HG03135 (cell line): ENCODE measurements around the gene LPCAT1.

Experiments
- ATAC-seq: cut with Tn5 transposase; IDR thresholded peaks from one replicate; pipeline ENCODE4 v1.9.1; 2021; ENCODE audit warnings: mild to moderate bottlenecking, moderate library complexity; ENCODE audit not compliant: unreplicated experiment

The LPCAT1 gene

DNA sequence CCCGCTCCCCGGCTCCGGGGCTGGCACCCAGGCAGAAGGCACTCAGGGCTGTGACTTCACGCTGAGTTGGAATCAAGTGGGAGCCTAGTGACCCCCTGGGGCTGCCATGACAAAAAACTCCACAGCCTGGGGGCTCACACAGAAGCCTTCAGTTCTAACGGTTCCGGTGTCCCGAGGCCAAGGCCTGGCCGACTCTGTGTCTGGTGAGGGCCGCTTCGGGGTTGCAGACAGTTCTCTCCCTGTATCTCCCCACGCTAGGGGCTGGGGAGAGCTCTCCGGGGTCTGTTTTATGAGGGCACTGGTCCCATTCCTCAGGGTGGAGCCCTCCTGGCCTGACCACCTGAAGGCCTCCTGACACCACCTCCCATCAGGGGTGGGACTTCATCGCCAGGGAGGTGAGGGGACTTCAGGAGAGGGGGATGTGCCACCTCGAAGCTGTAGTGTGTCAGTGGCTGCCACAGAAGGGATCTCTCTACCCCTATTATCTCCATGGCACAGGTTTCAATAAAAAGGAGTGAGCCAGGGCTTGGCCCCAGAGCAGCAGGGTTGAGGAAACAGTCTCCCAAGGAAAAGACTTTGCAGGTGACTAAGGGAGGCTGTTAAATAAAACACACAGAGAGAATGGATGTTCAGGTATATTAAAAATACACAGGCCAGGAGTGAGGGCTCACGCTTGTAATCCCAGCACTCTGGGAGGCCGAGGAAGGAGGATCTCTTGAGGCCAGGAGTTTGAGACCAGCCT is 77.0 kb downstream of the LPCAT1 start:
- no peak for ATAC-seq

DNA sequence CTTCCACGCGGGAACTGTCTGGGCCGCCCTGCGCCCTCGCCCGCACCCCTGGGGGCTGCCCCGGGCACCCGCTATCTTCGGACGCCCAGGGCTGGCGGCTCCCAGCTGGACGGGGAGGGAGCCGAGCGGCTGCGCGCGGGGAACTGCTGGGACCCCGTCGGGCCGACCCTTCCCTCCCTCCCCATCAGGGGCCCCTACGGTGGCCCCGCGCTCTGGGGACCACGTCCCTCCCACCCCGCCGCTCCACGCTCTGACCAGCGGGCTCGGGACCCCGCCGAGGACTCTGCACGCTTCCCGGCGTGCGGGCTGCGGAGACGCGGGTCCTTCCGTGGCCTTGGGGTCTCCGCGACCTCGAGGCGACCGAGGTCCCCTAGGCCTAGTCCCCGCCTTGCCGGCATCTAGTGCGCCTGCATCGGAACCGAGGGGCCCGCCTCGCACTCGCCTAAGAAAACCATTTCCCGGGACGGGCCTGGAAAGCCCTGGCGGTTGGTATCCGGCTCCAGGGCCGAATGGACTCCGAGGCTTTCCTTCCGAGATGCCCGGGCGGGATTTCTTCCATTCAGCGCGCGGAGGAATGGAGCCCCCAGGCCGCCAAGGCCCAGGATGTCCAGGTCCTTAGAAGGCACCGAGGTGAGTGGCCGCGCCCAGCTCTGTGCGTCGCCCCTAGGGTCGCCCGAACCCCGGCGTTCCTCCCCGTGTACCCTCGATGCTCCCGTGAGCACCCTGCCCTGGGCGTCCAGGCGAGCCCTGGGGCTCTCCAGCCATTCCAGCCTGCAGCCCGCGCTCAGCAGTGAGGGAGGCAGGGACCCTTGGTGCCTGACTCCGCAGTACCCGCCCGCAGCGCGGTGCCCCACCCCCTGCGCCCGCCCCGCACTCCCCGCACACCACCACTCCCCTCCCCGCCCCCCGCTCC is 77.8 kb downstream of the LPCAT1 start:
- no peak for ATAC-seq

DNA sequence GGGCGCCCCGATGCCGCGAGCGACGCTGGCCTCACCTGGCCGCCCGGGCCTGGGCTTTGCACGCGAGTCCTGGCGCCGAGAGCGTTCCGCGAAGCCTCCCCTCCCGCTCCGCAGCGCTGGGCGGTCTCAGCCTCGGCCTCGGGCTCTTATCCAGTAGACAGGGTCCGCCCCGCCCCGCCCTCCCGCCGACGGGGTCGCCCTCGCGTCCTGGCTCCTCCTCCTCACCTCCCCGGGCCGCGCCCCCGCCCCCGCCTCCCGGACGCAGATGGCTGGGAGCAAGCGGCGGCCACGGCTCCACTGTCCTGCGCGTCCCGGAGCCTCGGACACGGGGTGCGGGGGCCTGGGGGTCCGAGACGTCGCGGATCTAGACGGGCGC is 78.5 kb downstream of the LPCAT1 start, which contains the start of gene SLC6A3:
SLC6A3 (minus strand) TSS at position 128 of the 376 bp plus-strand sequence. CDS start 2,243 bp downstream, outside the sequence.
- no peak for ATAC-seq

DNA sequence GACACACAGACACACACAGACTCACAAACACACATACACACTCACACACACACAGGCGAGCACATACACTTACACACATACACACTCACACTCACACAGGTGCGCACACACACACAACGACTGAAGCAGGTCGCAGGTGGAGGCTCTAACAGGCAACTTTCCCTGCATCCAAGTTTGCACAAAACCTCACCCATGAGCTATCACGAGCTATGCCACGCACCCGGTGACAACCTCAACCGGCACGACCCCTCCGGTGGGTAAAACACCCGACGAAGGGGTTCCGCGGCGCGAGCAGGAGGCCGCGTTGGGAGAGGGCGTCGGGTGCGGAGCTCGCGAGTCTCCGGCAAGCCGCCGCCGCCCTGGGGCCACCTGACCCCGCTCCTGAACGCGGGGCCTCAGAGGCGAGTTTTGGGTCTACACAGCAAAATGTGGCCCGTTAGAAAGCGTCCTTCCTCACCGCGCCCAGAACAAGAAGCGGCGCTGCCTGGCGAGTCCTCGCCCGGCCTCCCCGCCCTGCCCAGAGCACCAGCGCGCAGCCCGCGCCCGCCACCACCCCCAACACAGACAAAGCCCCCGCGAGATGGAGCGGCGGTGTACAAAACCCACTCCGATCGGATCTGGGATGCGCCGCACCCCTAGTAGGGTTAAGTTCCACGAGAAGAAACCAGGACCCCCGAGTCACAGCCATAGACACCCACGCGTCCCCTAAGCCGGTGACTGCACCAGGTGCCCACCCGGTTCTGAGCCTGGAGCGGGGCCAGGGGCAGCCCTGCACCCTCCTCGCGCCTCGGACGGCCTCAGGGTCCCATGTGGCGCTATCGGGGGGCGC is 79.2 kb downstream of the LPCAT1 start:
- ATAC-seq, result no peak

DNA sequence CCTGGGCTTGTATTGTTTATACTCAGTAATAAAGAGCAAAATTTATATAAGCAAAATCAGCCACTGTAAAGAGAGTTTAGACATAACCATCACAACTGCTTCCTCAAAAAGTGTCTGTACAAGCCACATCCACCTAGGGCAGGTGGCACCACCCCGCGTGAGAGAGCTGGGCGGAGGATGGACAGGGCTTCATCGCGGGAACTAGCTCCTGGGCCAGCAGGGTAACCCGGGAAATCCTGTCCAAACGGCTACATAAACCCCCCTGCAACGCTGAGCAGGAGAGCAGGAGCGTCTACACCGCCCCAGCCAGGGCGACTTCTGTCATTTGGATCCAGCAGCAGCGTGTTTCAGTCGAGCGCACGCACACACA is 79.8 kb downstream of the LPCAT1 start:
- no peak for ATAC-seq

DNA sequence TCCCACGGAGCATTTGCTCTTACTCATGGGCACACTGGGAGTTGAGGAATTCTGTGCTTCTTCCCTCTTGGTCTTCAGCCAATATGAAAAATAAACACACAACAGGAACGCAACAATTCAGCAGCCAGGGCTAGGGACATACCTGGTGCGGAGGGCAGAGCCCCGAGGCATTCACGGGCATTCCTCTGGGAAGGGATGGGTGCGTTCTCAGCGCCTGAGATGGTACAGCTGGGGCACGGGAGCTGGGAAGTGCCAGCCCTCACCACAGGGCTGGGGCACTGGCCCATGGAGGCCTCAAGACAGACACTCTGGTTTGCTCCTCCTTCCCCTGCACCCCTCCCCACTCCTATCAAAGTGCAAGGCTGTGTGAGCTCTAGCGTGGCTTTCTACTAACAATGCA is 80.6 kb downstream of the LPCAT1 start:
- no peak for ATAC-seq

DNA sequence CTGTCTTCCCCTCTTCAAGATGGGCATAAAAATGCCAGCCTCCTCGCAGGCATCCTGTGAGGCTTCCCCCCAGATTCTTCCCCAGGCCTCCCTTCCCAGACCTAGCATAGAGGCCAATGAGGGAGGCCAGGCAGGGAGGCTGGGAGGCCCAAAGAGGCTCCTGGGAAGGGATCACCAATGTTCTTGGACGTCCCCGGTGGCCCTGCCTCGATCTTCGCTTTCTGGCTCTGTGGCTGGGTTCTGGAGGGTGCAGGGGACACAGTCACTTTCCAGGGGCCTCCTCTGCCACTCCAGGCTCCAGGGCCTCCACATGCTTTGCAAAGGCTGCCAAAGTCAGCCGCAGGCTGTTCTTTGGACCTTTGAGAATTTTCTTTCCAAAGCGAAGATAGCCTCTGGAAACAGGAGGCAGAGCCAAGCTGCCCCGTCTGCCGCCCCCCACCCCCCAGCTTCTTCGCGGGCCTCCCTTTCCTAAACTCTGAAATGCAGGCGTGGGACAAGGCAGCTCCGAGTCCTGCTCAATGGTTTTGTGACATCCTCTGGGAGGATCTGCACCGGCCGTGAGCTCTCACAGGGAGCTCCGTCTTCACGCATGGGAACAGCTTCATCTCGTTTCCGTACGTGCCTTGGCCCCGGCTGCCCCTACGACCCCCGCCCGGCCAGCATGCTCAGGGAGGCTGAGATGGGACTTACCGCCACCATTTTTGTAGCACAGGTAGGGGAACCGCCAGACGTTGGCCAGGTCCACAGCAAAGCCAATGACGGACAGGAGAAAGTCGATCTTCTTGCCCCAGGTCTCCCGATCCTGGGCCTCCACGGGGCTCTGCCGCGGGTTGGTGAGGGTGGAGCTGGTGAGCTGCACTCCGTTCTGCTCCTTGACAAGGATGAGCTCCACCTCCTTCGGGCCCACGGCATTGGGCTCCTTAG is 81.3 kb downstream of the LPCAT1 start:
- ATAC-seq, result no peak

DNA sequence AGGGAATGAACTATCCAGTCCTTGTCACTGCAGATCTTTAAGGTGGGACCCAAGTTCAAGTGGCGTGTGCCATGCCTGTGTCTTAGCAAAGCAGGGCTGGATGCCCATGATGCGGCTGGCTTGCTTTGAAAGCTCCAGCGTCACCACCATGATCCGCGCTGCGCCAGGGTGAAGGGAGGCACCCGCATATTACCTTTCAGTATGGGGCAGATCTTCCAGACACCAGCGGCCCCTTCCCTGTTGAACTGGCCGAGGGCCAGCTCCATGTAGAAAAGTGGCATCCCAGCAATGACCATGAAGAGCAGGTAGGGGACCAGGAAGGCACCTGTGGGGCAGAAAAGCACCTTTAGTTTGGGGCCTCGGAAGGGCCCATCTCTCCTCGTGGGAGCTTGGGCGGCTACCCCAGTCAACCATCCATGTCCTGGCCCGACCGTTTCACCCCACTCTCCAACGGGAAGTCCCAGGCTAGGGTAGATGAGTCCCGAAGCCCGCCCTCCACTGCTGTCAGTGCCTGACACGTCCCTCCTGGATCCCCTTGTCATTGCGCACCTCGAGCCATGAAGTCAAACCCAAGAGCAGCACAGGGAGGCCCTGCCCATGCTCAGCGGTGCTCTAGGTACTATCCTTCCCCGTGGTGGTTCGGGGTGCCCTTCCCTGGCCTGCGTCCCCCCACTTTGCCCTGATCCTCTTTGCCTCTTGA is 82.4 kb downstream of the LPCAT1 start:
- no peak for ATAC-seq

DNA sequence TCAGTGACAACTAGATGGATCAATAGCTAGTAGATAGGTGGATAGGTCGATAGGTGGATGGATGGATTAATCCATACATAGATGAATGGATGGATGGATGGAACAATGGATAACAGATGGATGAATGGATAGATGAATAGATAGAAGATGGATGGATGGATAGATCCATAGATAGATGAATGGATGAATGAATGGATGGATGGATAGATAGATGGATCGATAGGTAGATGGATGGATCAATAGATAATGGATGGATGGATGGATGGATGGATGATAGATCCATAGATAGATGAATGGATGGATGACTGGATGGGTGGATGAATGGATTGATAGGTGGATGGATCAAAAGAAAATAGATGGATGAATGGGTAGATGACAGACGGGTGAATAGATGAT is 83.7 kb downstream of the LPCAT1 start:
- no peak for ATAC-seq

DNA sequence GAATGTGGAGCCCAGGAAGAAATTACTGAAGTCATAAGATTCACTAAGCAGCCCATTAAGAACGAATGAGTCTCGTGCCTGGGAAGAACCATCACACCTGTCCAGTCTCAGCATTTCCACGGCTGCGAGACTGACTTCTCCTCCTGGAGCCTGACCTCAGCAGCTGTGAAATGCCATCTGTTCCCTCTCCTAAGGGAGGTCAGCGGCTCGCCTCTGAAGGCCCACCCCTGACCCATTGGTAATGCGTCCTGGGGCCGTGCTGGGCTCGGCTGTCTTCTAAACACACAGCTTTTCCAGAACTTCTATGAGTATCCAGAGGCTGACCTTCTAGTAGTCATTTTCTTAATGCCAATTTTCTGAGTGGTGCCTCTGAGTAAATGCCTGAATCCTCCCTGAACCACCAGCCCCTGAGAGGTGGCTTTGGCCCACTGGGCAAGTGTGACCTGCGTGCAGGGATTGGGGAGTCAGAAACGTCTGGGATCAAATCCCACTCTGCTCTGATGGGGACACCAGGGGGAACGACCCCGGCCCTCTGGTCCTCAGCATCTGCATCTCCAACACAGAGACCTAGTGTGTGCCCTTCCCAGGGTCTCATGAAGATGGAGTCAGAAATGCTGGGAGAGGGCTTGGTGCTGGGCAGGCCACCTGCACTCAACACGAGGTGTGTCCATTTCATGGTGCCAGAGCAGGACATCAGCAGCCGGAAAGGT is 84.2 kb downstream of the LPCAT1 start:
- no peak for ATAC-seq

DNA sequence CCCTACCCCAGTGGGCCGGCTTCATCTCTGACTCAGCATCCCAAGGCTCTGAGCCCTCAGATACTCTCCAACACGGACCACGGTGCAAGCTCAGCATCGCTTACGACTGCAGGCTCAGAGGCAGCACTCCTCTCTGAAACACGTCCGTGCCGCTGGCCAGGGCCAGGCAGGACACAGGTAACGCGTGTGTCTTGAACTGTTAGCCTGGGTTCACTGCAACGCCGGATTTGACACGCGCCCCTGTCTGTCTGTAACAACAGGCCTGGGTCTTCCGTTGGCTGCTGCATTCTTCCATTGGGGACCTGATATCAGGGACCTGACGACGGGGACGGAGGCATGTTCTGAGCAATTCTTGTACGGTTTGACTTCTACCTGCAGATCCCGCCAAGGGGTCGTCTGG is 84.9 kb downstream of the LPCAT1 start:
- ATAC-seq, result no peak

DNA sequence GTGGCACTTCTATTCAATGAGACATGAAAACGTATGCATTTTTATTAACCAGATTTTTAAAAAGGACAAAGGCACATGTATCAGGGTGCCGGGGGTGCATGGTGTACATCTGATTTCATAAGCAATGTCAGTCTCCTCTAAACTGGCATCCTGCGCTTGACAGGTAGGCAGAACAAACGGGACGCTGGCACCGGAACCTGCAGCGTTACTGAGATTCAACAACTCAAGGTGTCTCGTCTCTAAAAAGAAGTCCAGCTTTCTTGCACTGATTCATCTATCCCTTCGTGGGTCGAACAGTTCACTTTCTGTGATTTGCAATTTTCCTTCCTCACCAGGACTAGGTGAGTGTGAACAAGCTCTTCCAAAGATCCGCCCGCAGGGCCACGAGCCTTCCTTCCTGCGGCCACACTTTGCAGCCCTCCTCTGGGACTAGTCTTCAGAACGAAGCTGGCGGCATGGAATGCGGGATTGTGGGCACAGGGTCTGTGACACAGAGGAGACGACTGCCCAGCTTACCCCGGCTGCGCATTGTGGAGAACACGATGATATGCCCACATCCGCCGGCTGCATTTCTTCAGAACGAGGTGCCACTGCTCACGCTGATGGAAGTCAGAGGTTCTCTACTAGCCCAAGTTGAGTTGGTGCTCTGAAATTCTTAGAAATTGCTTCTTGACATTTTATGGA is 85.7 kb downstream of the LPCAT1 start:
- no peak for ATAC-seq

DNA sequence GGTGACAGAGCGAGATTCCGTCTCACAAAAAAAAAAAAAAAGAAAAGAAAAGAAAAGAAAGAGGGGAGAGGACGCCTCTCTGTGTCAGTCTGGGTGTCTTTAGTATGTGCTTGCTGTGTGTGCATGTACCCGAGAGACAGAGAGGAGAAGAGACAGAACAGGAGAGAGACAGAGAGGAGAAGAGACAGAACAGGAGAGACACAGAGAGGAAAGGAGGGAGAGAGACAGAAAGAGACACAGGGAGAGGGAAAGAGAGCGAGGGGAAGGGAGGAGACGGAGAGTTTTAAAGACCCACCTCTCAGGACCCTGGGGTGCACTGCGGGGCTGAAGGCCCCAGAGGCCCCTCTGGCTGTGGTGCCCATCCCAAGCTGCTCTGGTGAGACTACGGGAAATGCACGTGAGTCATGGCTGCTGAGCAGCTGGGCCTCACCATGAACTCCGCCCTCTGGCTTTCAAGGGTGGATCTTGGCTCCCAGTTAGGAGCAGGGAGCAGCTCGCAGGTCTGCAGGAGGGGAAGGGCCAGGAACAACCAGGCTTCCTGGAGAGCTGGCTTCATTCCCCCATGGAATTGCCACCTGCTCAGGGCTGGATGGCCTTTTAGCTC is 86.4 kb downstream of the LPCAT1 start:
- ATAC-seq, result no peak

DNA sequence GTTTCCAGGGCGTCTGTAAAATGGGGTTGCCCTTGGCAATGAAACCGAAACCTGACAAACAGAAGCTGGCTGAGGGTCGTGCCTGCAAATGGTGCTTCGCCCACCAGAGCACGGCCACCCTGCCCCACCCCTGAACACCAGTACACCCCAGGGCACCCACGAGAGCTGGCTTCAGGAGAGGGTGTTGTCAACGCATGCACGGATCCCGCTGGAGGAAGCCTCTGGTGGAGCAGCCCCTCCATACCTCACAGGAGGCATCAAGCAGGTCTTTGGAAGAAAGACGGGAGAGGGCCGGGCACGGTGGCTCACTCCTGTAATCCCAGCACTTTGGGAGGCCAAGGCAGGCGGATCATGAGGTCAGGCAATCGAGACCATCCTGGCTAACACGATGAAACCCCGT is 87.1 kb downstream of the LPCAT1 start:
- no peak for ATAC-seq

DNA sequence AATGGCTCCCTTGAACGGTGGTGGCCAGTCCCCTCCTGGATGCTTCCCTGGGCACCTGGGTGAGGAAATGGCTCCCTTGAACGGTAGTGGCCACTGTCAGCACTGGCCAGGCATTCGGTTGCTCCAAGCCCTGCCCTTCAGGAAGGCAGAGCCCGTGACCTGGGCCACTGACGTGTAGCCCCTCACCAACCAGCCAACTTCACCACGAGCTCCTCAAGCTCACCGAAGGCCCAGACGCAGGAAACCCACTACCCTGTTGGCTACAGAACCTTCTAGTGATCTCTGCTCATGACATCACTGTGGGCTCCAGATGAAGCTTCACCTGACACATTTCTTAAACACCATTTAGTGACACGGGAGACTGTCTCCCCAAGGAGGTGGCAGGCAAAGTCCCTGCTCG is 87.7 kb downstream of the LPCAT1 start:
- no peak for ATAC-seq

DNA sequence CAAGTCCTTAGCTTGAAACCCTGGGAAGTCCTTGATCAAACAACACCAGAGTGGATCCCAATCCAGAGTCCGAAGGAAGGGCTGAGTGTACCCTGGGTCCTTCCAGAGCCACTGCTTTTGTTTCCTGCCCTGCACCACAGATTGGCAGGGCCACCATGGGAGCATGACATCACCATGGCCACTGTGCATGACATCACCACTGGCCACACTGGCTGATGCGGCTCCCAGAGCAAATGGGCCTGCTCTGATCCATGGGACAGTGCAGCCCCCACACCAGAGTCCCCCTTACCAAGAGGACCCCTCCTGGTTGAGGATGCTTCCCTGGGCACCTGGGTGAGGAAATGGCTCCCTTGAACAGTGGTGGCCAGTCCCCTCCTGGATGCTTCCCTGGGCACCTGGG is 88.4 kb downstream of the LPCAT1 start:
- ATAC-seq, result no peak

DNA sequence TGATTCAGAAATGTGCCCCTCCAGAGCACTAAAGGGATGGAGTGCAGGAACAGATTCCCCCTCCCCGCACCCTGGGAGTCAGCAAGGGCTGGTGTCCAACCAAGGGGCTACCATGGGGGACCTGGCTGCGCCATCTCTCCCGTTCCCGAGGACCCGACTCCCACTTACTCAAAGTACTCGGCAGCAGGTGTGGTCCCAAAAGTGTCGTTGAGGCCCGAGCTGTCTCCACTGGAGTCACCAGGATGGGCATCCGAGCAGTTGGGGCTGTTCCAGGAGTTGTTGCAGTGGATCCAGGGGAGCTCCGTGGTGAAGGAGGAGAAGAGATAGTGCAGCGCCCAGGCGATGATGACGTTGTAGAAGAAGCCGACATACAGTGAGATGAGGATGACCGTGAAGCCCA is 91.5 kb downstream of the LPCAT1 start:
- no peak for ATAC-seq

DNA sequence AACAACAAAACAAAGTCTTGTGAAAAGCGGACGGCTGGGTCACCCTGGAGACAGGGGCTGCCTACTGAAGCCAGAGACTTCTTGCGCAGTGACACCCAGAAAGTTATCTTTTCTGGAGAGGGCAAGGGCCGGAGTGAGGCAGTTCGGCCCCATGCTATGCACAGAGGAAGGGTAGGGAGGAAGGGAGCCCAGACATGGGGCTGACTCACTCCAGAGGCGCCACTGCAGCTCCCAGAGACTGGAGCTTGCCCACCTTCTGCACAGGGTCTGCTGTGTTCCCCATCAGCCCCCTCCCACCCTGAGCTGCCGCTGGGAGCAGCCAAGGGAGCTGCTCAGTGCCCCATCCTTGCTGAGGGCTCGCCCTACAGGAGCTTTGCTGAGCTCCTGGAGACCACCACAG is 91.9 kb downstream of the LPCAT1 start:
- ATAC-seq, result no peak
